K562 (cell line): ENCODE results near the gene LRRTM3. TPM values are rescaled to one million over a fixed set of nuclear protein-coding genes. Genes with fewer than 3 reads are reported as not detected.

Experiments used
- ATAC-seq: fragments of 200-7000 bp; cut with Tn5 transposase; 3 replicates; pipeline ENCODE4 v1.9.1; 2020; ENCODE audit warnings: moderate library complexity
- BruUV-seq: library from RNA; stranded (reverse); fragments of 400-500 nt; replicated peaks from 2 replicates; lab custom pipeline; 2021; lab: Mats Ljungman, UMichigan
- CTCF ChIA-PET: fragments of 300-600 bp; formaldehyde crosslinking; extraction: SDS; loops from one replicate; lab custom pipeline; 2021; ENCODE audit warnings: low intra/inter-chr PET ratio; lab: Yijun Ruan, JAX
- POLR2A ChIA-PET: fragments of 300-600, 350-650 bp; sonication (Branson Sonifier 250); formaldehyde crosslinking; extraction: SDS; loops from one replicate; lab custom pipeline; 2021; ENCODE audit warnings: antibody characterized with exemption, inconsistent platforms; lab: Yijun Ruan, JAX
- DNase-seq, 4 experiments: peaks; one replicate each; pipeline versions ENCODE4 v3.0.0 to v3.0.0-alpha.2; 2011 to 2018; ENCODE audit warnings: low spot score in 3 of 4, mixed read lengths in 3 of 4; ENCODE audit errors: extremely low read depth in 1 of 4
- FAIRE-seq: peaks from 2 replicates; lab custom pipeline; 2011; peaks lifted over from hg19 to GRCh38; lab: Jason Lieb, UNC
- H2AFZ ChIP-seq: 2 replicates; pipeline ENCODE4 v1.6.0; 2011; ENCODE audit warnings: low read depth, low read length, control low read depth, inconsistent platforms
- H3K27ac ChIP-seq: fragments of 200-600 bp; 3 replicates; pipeline ENCODE4 v1.8.0; 2011; ENCODE audit warnings: low read depth, mild to moderate bottlenecking, control low read depth, inconsistent platforms, low read length, moderate library complexity, mixed read lengths; ENCODE audit errors: extremely low read depth
- H3K27me3 ChIP-seq, 2 experiments: fragments of 300-600 bp in 1 of 2; 2 replicates in 1 of 2; 3 replicates in 1 of 2; pipeline versions ENCODE4 v1.6.0 to v1.8.0; 2011; ENCODE audit warnings: inconsistent platforms in 2 of 2, low read length in 2 of 2, mild to moderate bottlenecking in 1 of 2, mixed read lengths in 1 of 2, moderate library complexity in 1 of 2; ENCODE audit not compliant: control insufficient read depth in 2 of 2, insufficient read depth in 2 of 2
- H3K36me3 ChIP-seq: fragments of 300-600 bp; 3 replicates; pipeline ENCODE4 v1.8.0; 2011; ENCODE audit warnings: mild to moderate bottlenecking, low read length, inconsistent platforms; ENCODE audit not compliant: control insufficient read depth, insufficient read depth
- H3K4me1 ChIP-seq, 2 experiments: fragments of 200-600 bp in 1 of 2; replicated peaks in 1 of 2; 2 replicates in 1 of 2; 3 replicates in 1 of 2; pipeline versions ENCODE4 v1.5.1 to v1.8.0; 2011; ENCODE audit warnings: inconsistent platforms in 2 of 2, low read length in 2 of 2, mild to moderate bottlenecking in 1 of 2, mixed read lengths in 1 of 2, moderate library complexity in 1 of 2; ENCODE audit not compliant: control insufficient read depth in 2 of 2, insufficient read depth in 2 of 2
- H3K4me2 ChIP-seq: 2 replicates; pipeline ENCODE4 v1.6.1; 2011; ENCODE audit warnings: low read length, control low read depth, inconsistent platforms, mixed read lengths; ENCODE audit not compliant: insufficient read depth
- H3K4me3 ChIP-seq: fragments of 200-600 bp; sonication (generic), shearing (Covaris generic); 2 replicates; pipeline ENCODE4 v1.5.1; 2016; ENCODE audit warnings: control low read depth, inconsistent platforms
- H3K79me2 ChIP-seq: fragments of 200-600 bp; 3 replicates; pipeline ENCODE4 v1.8.0; 2011; ENCODE audit warnings: low read length, inconsistent platforms; ENCODE audit not compliant: control insufficient read depth, insufficient read depth
- H3K9ac ChIP-seq, 2 experiments: 2 replicates each; pipeline versions ENCODE4 v1.6.0 to v1.6.1; 2011; ENCODE audit warnings: low read depth in 2 of 2, low read length in 2 of 2, control low read depth in 1 of 2, inconsistent platforms in 1 of 2, mild to moderate bottlenecking in 1 of 2, mixed read lengths in 1 of 2; ENCODE audit not compliant: insufficient read depth in 1 of 2
- H3K9me1 ChIP-seq: one replicate; pipeline ENCODE4 v1.6.0; 2011; ENCODE audit warnings: inconsistent platforms, mild to moderate bottlenecking, low read length, moderate library complexity; ENCODE audit not compliant: control insufficient read depth, insufficient read depth
- H3K9me3 ChIP-seq: replicated peaks from 2 replicates; pipeline ENCODE4 v1.5.1; 2011; ENCODE audit warnings: low read depth, low read length, inconsistent platforms; ENCODE audit not compliant: control insufficient read depth, insufficient read depth
- H4K20me1 ChIP-seq: replicated peaks from 2 replicates; pipeline ENCODE4 v1.6.1; 2011; ENCODE audit warnings: low read length, inconsistent platforms, mixed read lengths; ENCODE audit not compliant: control insufficient read depth, insufficient read depth
- EZH2 ChIP-seq: IDR thresholded peaks from 2 replicates; pipeline ENCODE4 v1.6.1; 2012; ENCODE audit warnings: low read depth, mild to moderate bottlenecking, inconsistent platforms, low read length, borderline replicate concordance
- HNRNPLL ChIP-seq: fragments of 200-400 bp; formaldehyde crosslinking; IDR thresholded peaks from 2 replicates; pipeline ENCODE4 v1.6.1; 2017; ENCODE audit warnings: low read length, low read depth, mild to moderate bottlenecking; ENCODE audit not compliant: poor library complexity, severe bottlenecking
- MIER1 ChIP-seq: fragments of 450-650 bp; IDR thresholded peaks from 2 replicates; pipeline ENCODE4 v1.6.1; 2016; ENCODE audit warnings: antibody characterized with exemption, mild to moderate bottlenecking, low read depth
- NELFE ChIP-seq: IDR thresholded peaks from 2 replicates; pipeline ENCODE4 v1.6.1; 2011; ENCODE audit warnings: mild to moderate bottlenecking; ENCODE audit not compliant: insufficient read depth, insufficient read length
- NFE2L1 ChIP-seq: fragments of 450-650 bp; IDR thresholded peaks from 2 replicates; pipeline ENCODE4 v1.6.1; 2016; ENCODE audit warnings: missing genetic modification characterization, low read depth, mild to moderate bottlenecking, missing compliant biosample characterization, moderate library complexity, borderline replicate concordance
- SMARCE1 ChIP-seq: fragments of 450-650 bp; IDR thresholded peaks from 2 replicates; pipeline ENCODE4 v1.7.1; 2016; ENCODE audit warnings: mild to moderate bottlenecking
- STAT5B ChIP-seq: fragments of 250-450 bp; sonication (Bioruptor Pico); IDR thresholded peaks from 2 replicates; pipeline ENCODE4 v1.8.0; 2021; ENCODE audit warnings: mild to moderate bottlenecking, inconsistent platforms
- ZFP36 ChIP-seq: fragments of 150-350 bp; IDR thresholded peaks from 2 replicates; pipeline ENCODE4 v1.6.1; 2018; ENCODE audit warnings: low read length, low read depth; ENCODE audit not compliant: partially characterized antibody
- ZNF143 ChIP-seq: sonication (generic); formaldehyde crosslinking; IDR thresholded peaks from 2 replicates; pipeline ENCODE4 v1.9.0; 2022; ENCODE audit warnings: mild to moderate bottlenecking, missing genetic modification reagents
- ZNF408 ChIP-seq: fragments of 250-450 bp; sonication (Bioruptor Pico); IDR thresholded peaks from 2 replicates; pipeline ENCODE4 v1.4.0; 2020; ENCODE audit warnings: low read depth, mild to moderate bottlenecking, moderate library complexity
- ZNF507 ChIP-seq: conservative IDR thresholded peaks from 2 replicates; pipeline ENCODE4 v1.6.1; 2017; ENCODE audit warnings: missing genetic modification characterization, missing compliant biosample characterization
- WGBS: fragments of 100-300 bp; shearing (Covaris generic); methylation state at CpG from one replicate; pipeline ENCODE4 v1.1.6; 2016; ENCODE audit warnings: low coverage, mixed read lengths; ENCODE audit not compliant: insufficient coverage; ENCODE audit errors: missing lambda C conversion rate; 5-methylcytosine and 5-hydroxymethylcytosine counted together
- in situ Hi-C: fragments of 300-500 bp; cut with MboI; formaldehyde crosslinking; loops from 4 replicates; pipeline ENCODE4 v1.15.0; 2018; ENCODE audit warnings: inconsistent platforms, mixed read lengths
- intact Hi-C: fragments of 100-400 bp; cut with micrococcal nuclease; formaldehyde crosslinking; loops from 2 replicates; pipeline ENCODE4 v1.14.2; 2022
- polyA plus RNA-seq, 8 experiments: library from polyadenylated mRNA; depleted of rRNA in 4 of 8; stranded (reverse) in 5 of 8; unstranded in 3 of 8; fragments of >200 nt; fragmentation: Nextera tagmentation in 2 of 8; fragmentation: Illumina TruSeq in 1 of 8; extraction: Ambion mirVana in 2 of 8; extraction: Trizol in 1 of 8; gene quantifications; 2 replicates each; pipeline versions ENCODE4 v1.2.1 to v1.2.3, GENCODE V29; 2011 to 2014; ENCODE audit warnings: inconsistent platforms in 1 of 8, missing spikeins in 1 of 8
- total RNA-seq, 7 experiments: library from RNA; depleted of rRNA in 6 of 7; stranded (reverse); fragments of >200 nt in 6 of 7; fragmentation: Illumina TruSeq in 2 of 7; extraction: Trizol in 2 of 7; gene quantifications; 2 replicates each; pipeline versions ENCODE4 v1.2.1 to v1.2.3, GENCODE V29; 2011 to 2021; ENCODE audit warnings: low replicate concordance in 1 of 7
- TF ChIP-seq, protein P1 (sequence below): fragments of 450-650 bp; IDR thresholded peaks from 2 replicates; pipeline ENCODE4 v1.6.1; 2017; ENCODE audit warnings: antibody characterized with exemption
- TF ChIP-seq, protein P2 (sequence below): sonication (generic); formaldehyde crosslinking; IDR thresholded peaks from 2 replicates; pipeline ENCODE4 v1.4.0; 2020; ENCODE audit warnings: mild to moderate bottlenecking, missing genetic modification reagents

The LRRTM3 gene
- total and polyA plus RNA-seq, 9 of the 15 experiments (the other 6 are each of a cell fraction or from before 2014, with no cell fraction given), result not detected

DNA sequence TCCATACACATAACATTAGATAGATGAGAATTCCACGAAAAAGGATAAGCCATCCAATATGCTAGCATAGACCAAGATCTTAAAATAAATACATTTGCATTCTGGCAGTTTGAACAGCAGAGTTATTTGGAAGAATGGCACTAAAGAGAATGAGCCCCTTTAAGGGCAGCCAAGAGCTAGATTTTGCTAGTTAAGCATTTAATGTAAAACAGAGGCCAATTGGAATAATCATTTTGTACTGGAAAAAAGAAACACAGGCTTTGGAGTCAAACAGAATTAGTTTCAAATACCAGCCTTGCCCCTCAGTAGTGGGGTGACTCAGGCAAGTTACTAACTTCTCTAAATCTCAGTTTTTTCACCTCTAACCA, 56.2 kb downstream of the LRRTM3 start (continued):
- no peak for TF ChIP-seq ZNF408 (CRISPR knock-in tag)
- TF ChIP-seq, all 486 proteins: peak for 0

DNA sequence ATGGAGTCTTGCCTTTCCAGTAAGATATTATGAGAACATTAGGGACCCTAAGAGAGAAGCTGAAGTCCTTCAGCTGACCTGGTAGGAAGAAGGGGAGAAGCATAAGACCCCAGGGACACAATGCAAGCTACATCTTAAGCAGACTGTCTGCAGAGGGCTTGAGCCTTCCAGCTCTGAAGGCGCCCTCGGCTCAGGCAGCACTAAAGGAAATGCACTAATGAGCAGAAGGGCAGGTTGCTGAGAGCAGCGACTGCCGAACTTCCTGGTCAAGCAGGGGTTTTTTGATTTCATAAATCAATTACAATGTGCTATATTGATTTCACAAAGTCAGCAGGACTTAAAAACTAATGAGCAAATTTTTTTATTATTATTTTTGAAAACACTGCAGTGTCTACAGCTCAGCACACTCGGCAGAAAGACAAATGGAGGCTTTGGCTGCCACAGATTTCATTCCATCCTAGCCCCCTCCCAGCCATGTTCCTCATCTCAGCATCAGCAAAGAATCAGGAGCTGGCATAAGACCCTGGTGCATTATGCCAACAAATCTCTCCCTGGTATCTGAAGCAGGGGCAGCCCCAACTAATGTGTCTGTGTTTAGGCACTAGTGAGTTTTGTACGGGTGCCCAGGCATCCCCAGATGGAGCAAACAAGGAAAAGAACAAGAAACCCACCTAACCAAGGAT, 57.1 kb downstream of the LRRTM3 start:
- WGBS, result 0% methylated on average over 6 of the region's 6 CpGs
- no TSS peak for BruUV-seq
- Histone ChIP-seq H3K4me1 (no peaks in the 10 kb centered on the region), H3K9ac (no peak overlapping the region), H3K4me3 (no peak overlapping the region), H3K36me3 (no peaks in the 10 kb centered on the region), H2AFZ (no peak overlapping the region), H3K9me3 (0 out of 2 replicates have a peak, but pooled peaks cover 2% of the 10 kb centered on the region), H4K20me1 (no peaks in the 10 kb centered on the region), H3K79me2 (no peaks in the 10 kb centered on the region), H3K9me1 (no peaks in the 10 kb centered on the region), H3K27ac (no peak overlapping the region), H3K27me3 (no peaks in the 10 kb centered on the region), H3K4me2 (no peak overlapping the region)
- TF ChIP-seq NELFE, result no peak
- TF ChIP-seq, protein P1, sequence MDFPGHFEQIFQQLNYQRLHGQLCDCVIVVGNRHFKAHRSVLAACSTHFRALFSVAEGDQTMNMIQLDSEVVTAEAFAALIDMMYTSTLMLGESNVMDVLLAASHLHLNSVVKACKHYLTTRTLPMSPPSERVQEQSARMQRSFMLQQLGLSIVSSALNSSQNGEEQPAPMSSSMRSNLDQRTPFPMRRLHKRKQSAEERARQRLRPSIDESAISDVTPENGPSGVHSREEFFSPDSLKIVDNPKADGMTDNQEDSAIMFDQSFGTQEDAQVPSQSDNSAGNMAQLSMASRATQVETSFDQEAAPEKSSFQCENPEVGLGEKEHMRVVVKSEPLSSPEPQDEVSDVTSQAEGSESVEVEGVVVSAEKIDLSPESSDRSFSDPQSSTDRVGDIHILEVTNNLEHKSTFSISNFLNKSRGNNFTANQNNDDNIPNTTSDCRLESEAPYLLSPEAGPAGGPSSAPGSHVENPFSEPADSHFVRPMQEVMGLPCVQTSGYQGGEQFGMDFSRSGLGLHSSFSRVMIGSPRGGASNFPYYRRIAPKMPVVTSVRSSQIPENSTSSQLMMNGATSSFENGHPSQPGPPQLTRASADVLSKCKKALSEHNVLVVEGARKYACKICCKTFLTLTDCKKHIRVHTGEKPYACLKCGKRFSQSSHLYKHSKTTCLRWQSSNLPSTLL, result no peak
- TF ChIP-seq, protein P2, sequence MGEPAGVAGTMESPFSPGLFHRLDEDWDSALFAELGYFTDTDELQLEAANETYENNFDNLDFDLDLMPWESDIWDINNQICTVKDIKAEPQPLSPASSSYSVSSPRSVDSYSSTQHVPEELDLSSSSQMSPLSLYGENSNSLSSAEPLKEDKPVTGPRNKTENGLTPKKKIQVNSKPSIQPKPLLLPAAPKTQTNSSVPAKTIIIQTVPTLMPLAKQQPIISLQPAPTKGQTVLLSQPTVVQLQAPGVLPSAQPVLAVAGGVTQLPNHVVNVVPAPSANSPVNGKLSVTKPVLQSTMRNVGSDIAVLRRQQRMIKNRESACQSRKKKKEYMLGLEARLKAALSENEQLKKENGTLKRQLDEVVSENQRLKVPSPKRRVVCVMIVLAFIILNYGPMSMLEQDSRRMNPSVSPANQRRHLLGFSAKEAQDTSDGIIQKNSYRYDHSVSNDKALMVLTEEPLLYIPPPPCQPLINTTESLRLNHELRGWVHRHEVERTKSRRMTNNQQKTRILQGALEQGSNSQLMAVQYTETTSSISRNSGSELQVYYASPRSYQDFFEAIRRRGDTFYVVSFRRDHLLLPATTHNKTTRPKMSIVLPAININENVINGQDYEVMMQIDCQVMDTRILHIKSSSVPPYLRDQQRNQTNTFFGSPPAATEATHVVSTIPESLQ (CRISPR knock-in tag), result no peak
- no peak for TF ChIP-seq EZH2
- TF ChIP-seq NFE2L1 (tag), result no peak
- TF ChIP-seq ZFP36, result no peak
- no peak for TF ChIP-seq ZNF143 (CRISPR knock-in tag)
- TF ChIP-seq STAT5B, result no peak
- TF ChIP-seq SMARCE1, result no peak
- TF ChIP-seq HNRNPLL, result no peak
- no peak for TF ChIP-seq MIER1
- TF ChIP-seq ZNF507 (tag), result no peak
- DNase-seq, result no peak
- POLR2A ChIA-PET, result no interaction called here
- CTCF ChIA-PET, result no interaction called here
- ATAC-seq, result no peak
- in situ Hi-C loops, result no loop called here
- intact Hi-C loops, result no loop called here
- FAIRE-seq, result no peak
